GM12872 (cell line): ENCODE results near the gene DKK3.

Experiments
- TF ChIP-seq, protein P1 (sequence below): IDR thresholded peaks from 3 replicates; pipeline ENCODE4 v1.5.1; 2011; ENCODE audit warnings: low read depth, mild to moderate bottlenecking, low read length, moderate library complexity; ENCODE audit not compliant: insufficient read depth

The DKK3 gene

DNA sequence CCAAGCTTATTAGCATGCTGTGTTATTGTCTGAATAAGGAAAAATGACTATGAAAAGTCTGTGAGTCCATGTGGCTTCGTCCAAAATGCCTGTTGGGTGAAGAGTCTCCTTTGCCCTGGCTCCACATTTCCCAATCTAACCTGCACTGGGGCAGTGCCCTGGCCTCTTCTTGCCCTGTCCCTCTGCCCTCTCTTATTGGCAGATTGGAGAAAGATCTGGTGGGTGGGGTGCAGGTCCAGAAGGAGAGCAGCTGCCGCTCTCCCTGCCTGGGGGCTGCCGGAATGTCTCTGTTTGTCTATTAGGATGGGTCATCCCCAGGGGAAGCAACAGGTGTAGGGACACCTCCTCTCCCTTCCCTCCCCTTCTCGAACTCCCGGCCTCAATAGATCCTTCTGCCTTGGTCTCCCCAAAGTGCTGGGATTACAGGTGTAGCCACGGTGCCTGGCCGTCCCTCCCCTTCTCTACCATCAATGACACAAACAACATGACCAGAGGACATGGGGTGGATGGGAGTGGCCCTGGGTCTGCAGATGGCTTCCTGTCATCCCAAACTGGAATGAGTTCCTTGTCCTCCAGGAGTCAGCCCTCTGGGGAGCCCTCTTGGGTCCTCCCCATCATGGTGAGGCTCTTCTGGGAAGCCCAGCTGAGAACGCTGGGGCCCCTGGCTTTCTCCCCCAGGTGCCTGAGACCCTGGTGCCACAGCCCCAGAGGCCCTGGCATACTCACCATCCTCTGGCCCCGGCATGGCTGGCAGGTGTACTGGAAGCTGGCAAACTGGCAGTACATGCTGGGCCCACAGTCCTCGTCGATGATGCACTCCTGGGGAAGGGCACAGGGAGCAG is 40.5 kb downstream of the DKK3 start:
- TF ChIP-seq, protein P1, sequence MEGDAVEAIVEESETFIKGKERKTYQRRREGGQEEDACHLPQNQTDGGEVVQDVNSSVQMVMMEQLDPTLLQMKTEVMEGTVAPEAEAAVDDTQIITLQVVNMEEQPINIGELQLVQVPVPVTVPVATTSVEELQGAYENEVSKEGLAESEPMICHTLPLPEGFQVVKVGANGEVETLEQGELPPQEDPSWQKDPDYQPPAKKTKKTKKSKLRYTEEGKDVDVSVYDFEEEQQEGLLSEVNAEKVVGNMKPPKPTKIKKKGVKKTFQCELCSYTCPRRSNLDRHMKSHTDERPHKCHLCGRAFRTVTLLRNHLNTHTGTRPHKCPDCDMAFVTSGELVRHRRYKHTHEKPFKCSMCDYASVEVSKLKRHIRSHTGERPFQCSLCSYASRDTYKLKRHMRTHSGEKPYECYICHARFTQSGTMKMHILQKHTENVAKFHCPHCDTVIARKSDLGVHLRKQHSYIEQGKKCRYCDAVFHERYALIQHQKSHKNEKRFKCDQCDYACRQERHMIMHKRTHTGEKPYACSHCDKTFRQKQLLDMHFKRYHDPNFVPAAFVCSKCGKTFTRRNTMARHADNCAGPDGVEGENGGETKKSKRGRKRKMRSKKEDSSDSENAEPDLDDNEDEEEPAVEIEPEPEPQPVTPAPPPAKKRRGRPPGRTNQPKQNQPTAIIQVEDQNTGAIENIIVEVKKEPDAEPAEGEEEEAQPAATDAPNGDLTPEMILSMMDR: no peak

DNA sequence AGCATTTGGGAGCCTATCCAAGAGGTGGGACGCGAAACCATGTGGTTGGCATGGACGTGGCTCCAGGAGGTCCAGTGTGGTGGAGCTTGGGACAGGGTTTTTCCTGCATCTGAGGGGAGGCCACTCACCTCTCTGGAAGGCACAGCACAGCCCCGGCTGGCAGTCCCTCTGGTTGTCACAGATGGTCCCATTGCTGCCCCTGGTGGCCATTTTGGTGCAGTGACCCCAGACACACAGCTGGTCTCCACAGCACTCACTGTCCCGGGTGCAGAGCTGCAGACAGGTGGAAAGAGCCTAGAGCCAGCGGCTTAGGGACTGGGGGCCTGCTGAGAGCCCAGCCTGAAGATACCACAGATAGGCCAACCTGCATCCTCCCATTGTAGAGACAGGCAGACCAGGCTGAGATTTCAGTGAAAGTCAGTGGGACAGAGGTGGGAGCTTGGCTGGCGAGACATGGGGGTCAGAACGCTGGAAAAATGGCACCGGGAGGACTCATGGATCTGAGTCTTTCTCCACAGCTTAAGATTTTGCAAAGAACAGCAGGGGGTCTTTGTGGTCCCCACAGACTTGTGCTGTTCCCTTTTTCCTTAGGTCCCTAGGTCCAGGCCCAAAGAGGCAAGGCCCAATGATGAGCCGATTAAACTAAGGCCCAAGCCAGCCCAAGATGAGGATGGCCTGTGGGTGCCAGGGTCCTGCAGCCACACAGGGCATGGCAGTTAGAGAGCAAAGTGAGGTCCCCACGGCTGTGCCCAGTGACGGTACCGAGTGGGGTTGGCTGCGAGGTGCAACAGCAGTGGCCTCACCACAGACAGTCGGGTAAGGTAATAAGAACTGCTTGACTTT is 41.4 kb downstream of the DKK3 start:
- TF ChIP-seq, protein P1: peak; percentile 96

DNA sequence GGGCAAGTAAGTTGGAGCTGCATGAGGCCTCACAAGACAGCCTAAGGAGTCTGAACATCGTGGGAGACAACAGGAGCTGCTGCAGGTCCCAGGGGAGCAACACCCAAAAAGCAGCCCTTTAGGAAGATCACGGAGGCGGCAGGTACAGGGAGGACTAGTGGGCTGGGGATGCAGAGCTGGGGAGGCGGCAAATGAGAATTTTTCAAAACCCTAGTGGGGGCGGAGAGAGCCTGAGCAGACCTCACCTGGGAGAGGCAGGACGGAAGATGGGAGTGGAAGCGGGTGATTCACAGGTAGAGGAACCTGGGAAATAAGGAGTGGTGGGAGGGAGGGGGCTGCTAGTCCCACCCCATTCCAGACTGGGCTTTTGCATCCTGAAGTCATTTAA is 42.1 kb downstream of the DKK3 start:
- TF ChIP-seq, protein P1: no peak

DNA sequence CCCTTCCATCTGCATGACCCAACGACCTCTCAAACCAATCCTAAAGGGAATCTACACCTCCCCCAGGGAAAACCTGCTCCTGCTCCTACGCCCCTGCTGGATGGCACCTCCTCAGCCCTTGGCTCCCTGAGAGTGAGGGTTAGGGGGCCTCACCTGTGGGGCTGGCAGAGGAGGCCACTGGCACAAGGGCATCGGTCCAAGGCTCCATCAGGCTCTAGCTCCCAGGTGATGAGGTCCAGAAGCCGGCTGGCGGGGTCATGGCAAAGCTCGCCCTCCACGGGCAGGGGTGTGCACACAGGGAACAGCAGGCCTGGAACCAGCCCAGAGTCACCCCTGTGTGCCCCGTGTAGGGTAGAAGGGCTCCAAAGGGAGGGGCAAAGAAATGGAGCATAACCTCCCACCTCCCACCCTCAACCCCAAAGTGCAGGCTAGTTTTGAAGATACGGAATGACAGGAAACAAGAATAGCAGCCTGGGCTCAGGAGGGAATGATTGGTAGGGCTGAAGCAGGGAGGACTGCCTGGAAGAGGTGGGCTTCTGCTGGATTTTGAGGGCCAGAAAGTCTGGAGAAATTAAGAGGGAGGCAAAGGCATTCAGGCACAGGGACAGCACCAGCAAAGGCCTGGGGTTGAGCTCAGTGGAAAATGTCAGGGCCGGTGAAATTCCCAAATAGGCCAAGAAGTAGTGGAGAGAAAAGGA is 42.6 kb downstream of the DKK3 start:
- TF ChIP-seq, protein P1: no peak

DNA sequence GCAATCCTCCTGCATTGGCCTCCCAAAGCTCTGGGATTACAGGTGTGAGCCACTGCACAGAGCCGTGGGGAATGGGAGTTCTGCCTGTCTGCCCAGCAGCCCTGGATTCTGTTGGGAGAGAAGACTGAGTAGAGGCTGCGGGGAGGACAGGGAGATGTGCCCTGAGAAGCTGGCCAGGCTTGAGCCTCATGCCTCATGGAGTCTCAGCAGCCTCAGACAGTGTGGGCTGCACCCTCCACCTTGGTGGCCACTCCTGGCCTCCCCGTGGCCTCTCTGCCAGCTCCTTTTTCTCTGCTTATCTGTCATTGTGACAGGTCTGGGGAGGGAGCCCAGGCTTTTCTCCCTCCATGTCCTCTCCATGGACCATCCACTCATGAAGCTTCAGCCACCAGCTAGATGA is 43.2 kb downstream of the DKK3 start:
- TF ChIP-seq, protein P1: no peak

DNA sequence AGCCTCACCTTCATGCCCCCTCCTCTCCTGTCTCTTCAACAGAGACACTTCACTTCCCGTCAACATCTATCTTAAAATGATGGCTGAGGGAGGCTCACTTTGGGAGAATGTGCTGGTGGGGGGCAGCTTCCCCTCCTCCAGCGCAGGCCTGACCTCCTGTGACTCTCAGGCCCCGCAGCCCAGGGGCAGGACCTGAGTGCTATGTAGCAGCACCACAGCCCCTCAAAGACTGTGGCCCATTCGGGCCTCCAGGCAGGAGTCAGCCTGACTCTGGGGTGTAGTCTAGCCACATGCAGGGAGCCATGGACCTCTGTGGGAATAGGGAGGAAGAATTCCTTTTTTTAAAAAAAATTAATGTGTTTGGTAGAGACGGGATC is 43.7 kb downstream of the DKK3 start:
- TF ChIP-seq, protein P1: no peak
